ENCODE results near the gene EXOC6B. TPM values are rescaled to one million over a fixed set of nuclear protein-coding genes. Genes with fewer than 3 reads are reported as not detected.

The EXOC6B gene
- total and polyA plus RNA-seq, 2 of the 8 experiments (the other 6 are each of a cell fraction or from before 2014, with no cell fraction given): 13.5 to 33.0 TPM

- Histone ChIP-seq H3K9me3 (ENCODE audit: insufficient read depth in 2 of 2, low read depth in 1 of 2, low read length in 1 of 2) (no peaks in the 10 kb centered on the region), H3K79me2 (ENCODE audit: control insufficient read depth in 1 of 2, insufficient read depth in 2 of 2, low read length in 2 of 2) (peaks cover 0 to 45% of the 10 kb centered on the region in 2 experiments; a peak in 2 of 4 replicates), H3K23ac (ENCODE audit: insufficient read length) (no peak overlapping the region), H3K79me1 (ENCODE audit: low read depth, low read length) (no peaks in the 10 kb centered on the region), H4K91ac (replicated peaks; ENCODE audit: insufficient read length, low read length) (no peak overlapping the region), H2BK12ac (ENCODE audit: low read depth, low read length) (no peak overlapping the region), H3K27me3 (replicated peaks in 1 of 4; ENCODE audit: control insufficient read depth in 3 of 4, extremely low read depth in 1 of 4, insufficient read depth in 3 of 4, low read length in 3 of 4) (no peaks in the 10 kb centered on the region), H3K18ac (ENCODE audit: extremely low read depth, low read length) (no peak overlapping the region), H4K20me1 (replicated peaks in 1 of 2; ENCODE audit: control insufficient read depth in 1 of 2, insufficient read depth in 2 of 2, low read length in 2 of 2) (peaks cover 0 to 3% of the 10 kb centered on the region in 2 experiments), H4K5ac (ENCODE audit: insufficient read length, low read depth, low read length) (no peak overlapping the region), H3K4me1 (replicated peaks in 1 of 4; ENCODE audit: control insufficient read depth in 3 of 4, insufficient read depth in 4 of 4, low read length in 3 of 4) (peaks cover 0 to 6% (median 6%) of the 10 kb centered on the region in 4 experiments; a peak in 3 of 7 replicates), H4K8ac (ENCODE audit: extremely low read depth, insufficient read depth, low read length) (no peak overlapping the region), H3K56ac (replicated peaks; ENCODE audit: insufficient read length, low read depth, low read length) (no peak overlapping the region), H2BK5ac (ENCODE audit: low read depth, low read length) (no peak overlapping the region), H2BK20ac (ENCODE audit: low read length) (no peak overlapping the region), H3K9ac (replicated peaks in 1 of 4; ENCODE audit: extremely low read depth in 1 of 4, low read depth in 3 of 4, low read length in 3 of 4) (no peak overlapping the region), H3K4me2 (ENCODE audit: insufficient read depth in 1 of 2, low read depth in 2 of 2, low read length in 2 of 2) (no peak overlapping the region), H2BK15ac (ENCODE audit: low read length) (no peak overlapping the region), H2AFZ (ENCODE audit: low read length) (no peak overlapping the region), H3K27ac (ENCODE audit: low read depth, low read length) (no peak overlapping the region), H3K14ac (ENCODE audit: insufficient read length) (no peak overlapping the region), H3K4me3 (ENCODE audit: extremely low read depth in 1 of 4, insufficient read depth in 2 of 4, low read depth in 3 of 4, low read length in 4 of 4) (no peak overlapping the region), H2AK5ac (ENCODE audit: low read depth, low read length) (no peak overlapping the region), H3K36me3 (ENCODE audit: control insufficient read depth in 2 of 4, insufficient read depth in 4 of 4, low read length in 3 of 4) (no peaks in the 10 kb centered on the region), H3K23me2 (ENCODE audit: low read depth, low read length) (peaks cover 7% of the 10 kb centered on the region), H3K4ac (replicated peaks; ENCODE audit: insufficient read length, low read depth, low read length) (no peak overlapping the region), H2BK120ac (replicated peaks; ENCODE audit: low read depth, low read length) (no peak overlapping the region)
- POLR2A ChIA-PET (ENCODE audit: partially characterized antibody): interaction anchor here (1.2 kb wide), 1 partner anchor 19 kb away, joined by 3 read pairs; no protein-coding TSS in a partner anchor
- no peak for TF ChIP-seq RXRA (IDR thresholded peaks at IDR 0.05; ENCODE audit: insufficient read depth, low read depth, low read length)
- TF ChIP-seq HDAC2 (IDR thresholded peaks at IDR 0.05; ENCODE audit: borderline replicate concordance in 1 of 2, low read depth in 2 of 2, low read length in 2 of 2): no peak
- no peak for TF ChIP-seq ZNF274 (IDR thresholded peaks at IDR 0.05; ENCODE audit: borderline replicate concordance, extremely low read depth, low read length)
- TF ChIP-seq GABPA (IDR thresholded peaks at IDR 0.05; ENCODE audit: borderline replicate concordance, insufficient read depth, low read length): no peak
- TF ChIP-seq RFX5 (IDR thresholded peaks at IDR 0.05; ENCODE audit: borderline replicate concordance, low read depth, low read length): no peak
- TF ChIP-seq POLR2AphosphoS5 (IDR thresholded peaks at IDR 0.05; ENCODE audit: low read depth, low read length): no peak
- TF ChIP-seq PHF8 (conservative IDR thresholded peaks at IDR 0.05; ENCODE audit: low read depth, low read length): no peak
- TF ChIP-seq TAF7 (optimal IDR thresholded peaks at IDR 0.05; ENCODE audit: borderline replicate concordance, low read depth, low read length): no peak
- TF ChIP-seq SAP30 (IDR thresholded peaks at IDR 0.05; ENCODE audit: insufficient read depth, insufficient replicate concordance, low read length): no peak
- TF ChIP-seq SP4 (IDR thresholded peaks at IDR 0.05; ENCODE audit: low read length): no peak
- TF ChIP-seq, protein P1, sequence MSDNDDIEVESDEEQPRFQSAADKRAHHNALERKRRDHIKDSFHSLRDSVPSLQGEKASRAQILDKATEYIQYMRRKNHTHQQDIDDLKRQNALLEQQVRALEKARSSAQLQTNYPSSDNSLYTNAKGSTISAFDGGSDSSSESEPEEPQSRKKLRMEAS (IDR thresholded peaks at IDR 0.05): no peak
- DNase-seq (ENCODE audit: low read depth in 1 of 2, low spot score in 2 of 2) (no peak), FAIRE-seq (no peak)
- CTCF ChIA-PET (ENCODE audit: partially characterized antibody): interaction anchor here (0.9 to 1.3 kb wide), 3 partner anchors 16 to 64 kb away, joined by 3 to 4 read pairs (median 4); no protein-coding TSS in a partner anchor
Measured at GRCh38 chr2:72821983-72822382, 3.9 kb downstream of the EXOC6B start.
